Posterior cingulate gyrus (tissue), 11 donors: Measurements from ENCODE around the gene STON2.
A peak's percentile ranks its signal among the peaks of the same experiment; 100 is the strongest.
"Not testable (repeated sequence)": the region's sequence is repeated elsewhere in the genome, so short reads cannot be mapped to it uniquely, and the experiment has no call there.

Source experiments
- DNase-seq, 10 donors: peaks; one replicate each; pipeline versions ENCODE4 v3.0.0 to v3.0.0-alpha.2; 2020 to 2021; ENCODE audit warnings: mixed read lengths in 3 of 10
- intact Hi-C: fragments of 100-400 bp; cut with DNase I; formaldehyde crosslinking; loops from one replicate; pipeline ENCODE4 v1.15.1; 2023

STON2 gene

GRCh38 chr14:81386290-81386745, 13.8 kb downstream of the STON2 start:
- no peak for DNase-seq
- intact Hi-C loops, result no loop called here

DNA sequence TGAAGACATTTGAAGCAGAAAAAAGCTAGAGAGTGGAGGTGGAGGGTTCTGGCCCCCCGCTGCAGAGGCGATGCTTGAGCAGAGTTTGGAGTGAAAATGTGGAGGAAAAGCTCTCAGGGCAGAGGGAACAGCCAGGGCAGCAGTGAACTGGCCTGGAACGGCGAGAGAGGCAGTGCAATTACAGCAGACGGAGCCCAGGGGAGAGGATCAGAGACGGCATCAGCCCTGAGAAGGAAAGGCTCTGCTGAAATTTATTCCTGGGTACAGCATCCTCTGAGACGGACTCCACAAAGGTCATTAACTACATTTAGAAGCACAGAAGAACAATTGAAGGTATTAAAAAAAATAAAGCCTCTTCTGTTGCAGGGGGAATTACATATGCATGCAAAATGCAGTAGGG, 14.2 kb downstream of the STON2 start:
- no peak for DNase-seq
- intact Hi-C loops, result no loop called here

DNA sequence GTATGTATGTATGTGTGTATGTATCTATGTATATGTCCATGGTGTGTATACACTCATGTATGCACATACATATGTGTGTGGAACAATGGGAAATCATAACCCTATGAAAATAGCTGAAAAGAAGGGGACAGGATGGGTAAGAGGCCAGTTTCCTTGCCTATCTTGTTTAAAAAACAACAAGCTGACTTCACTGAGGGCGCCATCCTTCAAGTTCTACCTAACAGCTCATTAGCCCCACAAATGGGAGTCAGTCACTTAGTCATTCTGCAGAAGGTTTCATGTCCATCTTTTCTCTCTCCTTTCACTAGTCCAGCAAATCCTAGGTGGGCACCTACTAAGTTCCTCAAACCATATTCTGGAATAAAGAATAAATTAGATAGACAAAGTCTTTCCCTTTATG, 14.7 kb downstream of the STON2 start:
- DNase-seq, result no peak
- intact Hi-C loops, result no loop called here

- no peak for DNase-seq
- intact Hi-C loops, result no loop called here
Measured at GRCh38 chr14:81384900-81385299, 15.2 kb downstream of the STON2 start.

- DNase-seq, result no peak
- intact Hi-C loops, result no loop called here
Measured at GRCh38 chr14:81382517-81383225, 17.5 kb downstream of the STON2 start.

GRCh38 chr14:81380009-81380408, 20.1 kb downstream of the STON2 start:
- intact Hi-C loops, DNase-seq: not testable (repeated sequence)

- DNase-seq, result no peak
- intact Hi-C loops, result no loop called here
Measured at GRCh38 chr14:81371802-81372201, 28.3 kb downstream of the STON2 start.

GRCh38 chr14:81367563-81367962, 32.6 kb downstream of the STON2 start:
- intact Hi-C loops, result no loop called here

DNA sequence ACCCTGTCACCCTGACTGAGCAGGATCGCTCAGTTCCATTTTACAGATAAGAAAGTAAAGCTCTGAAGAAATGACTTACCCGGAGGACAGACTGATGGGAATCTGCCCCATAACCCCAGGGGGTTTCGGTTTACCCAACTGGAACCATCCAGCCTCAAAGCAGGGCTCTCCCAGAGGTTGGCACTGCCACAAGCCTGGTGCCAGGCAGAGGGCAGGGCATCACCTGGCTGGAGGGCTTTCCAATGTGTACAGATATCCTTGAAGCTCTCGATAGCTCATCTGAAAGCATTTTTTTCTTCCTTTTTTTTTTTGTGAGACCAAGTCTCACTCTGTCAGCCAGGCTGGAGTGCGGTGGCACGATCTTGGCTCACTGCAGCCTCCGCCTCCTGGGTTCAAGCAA, 33.2 kb downstream of the STON2 start:
- DNase-seq, result peak in 1 of 10 donors; percentile 54

More at GRCh38 chr14:81367563-81367962, 32.6 kb downstream of the STON2 start:
- DNase-seq, result no peak

DNA sequence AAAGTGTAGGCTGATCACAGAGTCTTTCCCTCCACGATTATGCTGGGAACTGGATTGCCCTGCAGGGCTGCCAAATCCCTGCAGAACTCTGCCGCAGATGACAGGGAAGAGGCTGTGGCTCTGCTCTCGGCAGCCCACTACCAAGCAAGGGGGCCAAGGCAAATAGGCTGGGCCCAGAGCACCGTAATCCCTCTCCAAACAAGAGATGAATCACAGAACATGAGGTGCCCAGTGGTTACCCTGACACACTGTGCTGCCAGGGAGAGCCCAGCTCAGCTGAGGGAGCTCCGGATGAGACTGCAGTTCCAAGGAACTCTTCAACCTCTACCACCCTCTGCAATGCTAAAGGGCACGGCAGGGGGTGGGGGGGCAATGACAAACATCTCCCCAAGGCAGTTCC, 33.9 kb downstream of the STON2 start:
- intact Hi-C loops, result no loop called here
- peak in 3 of 10 donors; percentile 50 to 84 (median 80) for DNase-seq

More for the DNA sequence above, 33.2 kb downstream of the STON2 start:
- intact Hi-C loops, result no loop called here

DNA sequence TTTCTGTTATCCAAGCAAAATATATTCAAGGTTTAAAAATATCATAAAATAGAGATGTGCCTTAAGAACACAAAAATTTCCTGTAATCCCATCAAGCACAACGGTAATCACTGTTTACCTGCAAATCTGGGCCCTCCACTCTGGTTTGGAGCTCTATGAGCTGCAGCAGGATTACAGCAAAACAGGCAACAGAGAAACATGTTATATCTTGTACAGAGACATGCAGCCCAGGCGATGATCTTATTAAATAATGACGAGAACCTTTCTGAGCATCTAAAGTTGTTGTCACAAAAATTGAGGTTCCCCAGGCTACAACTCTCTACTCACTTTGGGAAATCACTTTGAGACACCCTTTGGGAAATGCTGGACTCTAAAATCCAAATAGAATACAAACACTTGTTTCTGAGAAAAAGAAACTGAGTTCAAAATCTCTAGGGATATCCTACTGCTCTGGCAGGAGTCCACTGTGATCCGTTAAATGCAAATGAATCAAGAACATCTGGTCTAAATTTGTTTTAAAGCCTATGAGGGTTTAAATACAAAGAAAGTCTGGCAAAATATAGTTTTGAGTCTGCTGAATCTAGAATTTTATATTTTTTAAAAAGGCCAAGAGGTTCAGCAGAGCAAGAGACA, 36.3 kb downstream of the STON2 start:
- DNase-seq, result no peak
- intact Hi-C loops, result no loop called here

DNA sequence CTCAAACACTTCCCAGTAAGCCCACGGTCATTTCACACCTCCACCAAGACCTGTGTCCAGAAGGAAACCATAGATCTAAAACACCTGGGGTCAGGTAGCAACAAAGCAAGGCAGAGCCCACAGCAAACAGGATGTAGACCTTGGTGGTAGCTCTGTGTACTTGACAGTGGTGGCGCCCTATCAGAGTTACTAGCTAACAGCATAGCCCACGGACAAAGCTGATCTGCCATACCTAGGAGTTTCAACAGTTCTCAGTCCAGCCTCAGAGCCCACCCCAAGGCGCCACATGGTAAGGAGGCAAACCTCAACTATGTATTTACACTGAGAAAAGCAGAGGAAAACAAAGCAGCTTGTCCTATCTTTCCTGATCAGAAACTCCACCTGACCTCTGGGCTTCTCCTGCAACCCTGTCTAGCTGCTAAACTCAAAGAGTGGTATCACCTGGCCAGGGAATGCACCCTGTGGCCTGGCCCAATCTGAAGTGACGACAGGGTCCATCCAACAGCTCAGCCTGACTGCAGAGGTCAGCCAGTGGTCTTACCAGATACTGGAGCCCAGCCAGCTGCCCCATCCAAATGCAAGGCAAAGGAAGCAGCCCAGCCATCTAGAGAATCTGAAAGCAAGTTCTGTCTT, 46.3 kb downstream of the STON2 start:
- DNase-seq, result no peak

DNA sequence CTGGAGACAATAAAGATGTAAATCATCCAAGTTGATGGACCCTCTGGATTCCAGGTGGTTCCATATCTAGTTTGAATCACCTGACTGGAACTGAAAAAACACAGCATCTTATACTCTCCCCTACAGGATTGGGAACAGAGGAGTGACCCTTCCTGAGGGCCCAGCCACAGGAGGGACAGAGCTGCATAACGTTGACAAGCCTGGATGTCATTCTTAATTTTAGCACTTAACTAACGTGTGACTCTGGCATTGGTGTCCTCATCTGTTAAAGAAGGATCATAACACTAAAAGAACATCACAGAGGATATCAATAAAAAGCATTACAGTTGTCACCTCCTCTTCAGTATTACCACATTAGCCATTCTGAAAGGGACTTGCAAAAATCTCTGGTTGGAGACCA, 47.7 kb downstream of the STON2 start:
- DNase-seq, result no peak
- intact Hi-C loops, result no loop called here

More for the DNA sequence above, 46.3 kb downstream of the STON2 start:
- intact Hi-C loops, result no loop called here

DNA sequence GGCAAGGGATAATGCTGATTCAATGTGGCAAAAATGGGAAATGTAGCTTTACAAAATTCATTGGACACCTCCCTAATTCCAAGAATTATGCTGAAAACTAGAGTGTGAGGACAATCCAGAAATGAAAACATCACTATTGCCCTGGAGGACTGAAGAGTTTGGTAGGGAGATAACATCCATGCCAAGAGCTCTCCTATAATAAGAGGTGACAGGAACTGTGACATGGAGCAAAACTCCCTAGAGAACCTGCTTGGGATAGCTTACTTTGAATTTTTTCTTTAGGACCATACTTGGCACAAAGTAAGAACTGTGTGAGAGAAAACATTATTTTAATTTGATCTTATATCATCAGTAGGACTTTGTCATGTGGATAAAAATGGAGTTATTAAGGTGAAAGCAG, 48.9 kb downstream of the STON2 start:
- intact Hi-C loops, result no loop called here
- DNase-seq, result no peak

- intact Hi-C loops, result no loop called here
Measured at GRCh38 chr14:81350344-81351130, 49.6 kb downstream of the STON2 start.

GRCh38 chr14:81348061-81348460, 52.1 kb downstream of the STON2 start:
- intact Hi-C loops, result no loop called here
- DNase-seq, result no peak

More at GRCh38 chr14:81350344-81351130, 49.6 kb downstream of the STON2 start:
- DNase-seq, result no peak

DNA sequence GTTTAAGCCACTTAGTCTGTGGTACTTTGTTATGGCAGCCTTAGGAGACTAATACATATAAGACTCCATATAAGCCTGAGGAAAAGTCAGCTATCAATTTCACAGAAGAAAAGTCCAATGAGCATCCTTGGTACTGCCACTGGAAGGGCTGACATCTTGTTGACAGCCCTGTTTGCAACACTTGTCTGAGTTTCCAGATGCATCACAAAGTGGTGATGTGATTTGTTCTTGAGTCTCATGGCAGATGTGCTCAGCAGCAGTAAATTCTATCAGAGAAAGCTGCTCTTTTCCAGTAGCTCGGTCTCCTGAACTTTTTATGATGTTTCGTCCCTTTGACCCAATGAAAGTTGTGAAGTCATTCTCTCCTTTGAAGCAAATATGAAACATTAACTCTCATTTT, 54.3 kb downstream of the STON2 start:
- intact Hi-C loops, result no loop called here
- no peak for DNase-seq

GRCh38 chr14:81344481-81345160, 55.5 kb downstream of the STON2 start:
- intact Hi-C loops, result no loop called here
- no peak for DNase-seq

DNA sequence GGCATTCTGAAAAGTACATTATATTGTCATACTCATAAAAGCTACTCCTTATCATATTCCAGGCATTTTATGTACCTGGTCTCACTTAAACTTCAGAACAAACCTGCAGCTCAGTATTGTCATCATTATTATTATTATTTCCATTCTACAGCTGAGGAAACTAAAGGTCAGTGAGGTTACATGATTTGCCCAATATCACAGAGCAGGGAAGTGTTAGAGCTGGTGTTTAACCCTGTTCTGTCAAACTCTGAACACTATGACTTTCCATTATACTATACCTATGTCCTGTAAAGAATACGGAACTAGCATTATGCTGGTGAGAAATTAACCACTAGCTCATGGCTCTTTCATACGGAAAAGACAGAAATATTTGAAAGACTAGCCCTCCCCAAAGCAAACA, 56.4 kb downstream of the STON2 start:
- no peak for DNase-seq
- intact Hi-C loops, result no loop called here

GRCh38 chr14:81342850-81343580, 57.1 kb downstream of the STON2 start:
- intact Hi-C loops, result no loop called here
- no peak for DNase-seq
